HCT116 (cell line): ENCODE data around the gene DCP1A. TPM values are rescaled to one million over a fixed set of nuclear protein-coding genes. Genes with fewer than 3 reads are reported as not detected.
A peak's percentile ranks its signal among the peaks of the same experiment; 100 is the strongest.

ENCODE experiments used
- ATAC-seq: fragments of 200-7000 bp; cut with Tn5 transposase; 2 replicates; pipeline ENCODE4 v1.9.1; 2020; ENCODE audit warnings: mild to moderate bottlenecking, moderate library complexity
- BruUV-seq: library from RNA; stranded (reverse); fragments of 400-500 nt; replicated peaks from 2 replicates; lab custom pipeline; 2021; lab: Mats Ljungman, UMichigan
- CTCF ChIA-PET: fragments of 300-600 bp; sonication (Branson Sonifier 250); formaldehyde crosslinking; loops from one replicate; lab custom pipeline; 2021; ENCODE audit warnings: antibody characterized with exemption; lab: Charles Lee
- POLR2A ChIA-PET: fragments of 300-600, 350-600 bp; sonication (Branson Sonifier 250); formaldehyde crosslinking; loops from one replicate; lab custom pipeline; 2021; ENCODE audit warnings: antibody characterized with exemption; lab: Charles Lee
- RAD21 ChIA-PET, 2 experiments: fragments of 300-600 bp; sonication (Branson Sonifier 250); formaldehyde crosslinking; loops; one replicate each; lab custom pipeline; 2023; ENCODE audit warnings: low total read pairs in 2 of 2; ENCODE audit not compliant: uncharacterized antibody in 2 of 2, unreplicated experiment in 2 of 2, low non-redundant PET in 1 of 2; lab: Charles Lee
- DNase-seq: peaks from one replicate; pipeline ENCODE4 v3.0.0-alpha.2; 2010; ENCODE audit warnings: low read depth, low spot score
- H2AFZ ChIP-seq: fragments of 200-600 bp; shearing (Covaris generic), sonication (generic); 2 replicates; pipeline ENCODE4 v1.6.1; 2017; ENCODE audit warnings: low read depth, mixed run types, mixed read lengths, antibody characterized with exemption, low read length; ENCODE audit not compliant: poor library complexity, severe bottlenecking
- H3K27ac ChIP-seq: 2 replicates; pipeline ENCODE4 v1.5.1; 2012; ENCODE audit warnings: low read depth, low read length
- H3K27me3 ChIP-seq: fragments of 200-600 bp; sonication (generic); 2 replicates; pipeline ENCODE4 v1.6.1; 2016; ENCODE audit warnings: mixed run types, low read length, mixed read lengths; ENCODE audit not compliant: insufficient read depth
- H3K36me3 ChIP-seq, 2 experiments: fragments of 200-500 bp in 1 of 2; fragments of 200-600 bp in 1 of 2; sonication (Bioruptor generic) in 1 of 2; sonication (generic) in 1 of 2; 2 replicates each; pipeline versions ENCODE4 v1.5.1 to v1.6.1; 2014 to 2016; ENCODE audit warnings: low read length in 2 of 2, inconsistent platforms in 1 of 2, mixed read lengths in 1 of 2, mixed run types in 1 of 2; ENCODE audit not compliant: insufficient read depth in 2 of 2, control insufficient read depth in 1 of 2
- H3K4me1 ChIP-seq, 2 experiments: fragments of 200-600 bp in 1 of 2; sonication (generic) in 1 of 2; 2 replicates each; pipeline versions ENCODE4 v1.5.1 to v1.6.1; 2012 to 2017; ENCODE audit warnings: low read length in 2 of 2, inconsistent platforms in 1 of 2, mild to moderate bottlenecking in 1 of 2, mixed read lengths in 1 of 2, mixed run types in 1 of 2, moderate library complexity in 1 of 2; ENCODE audit not compliant: insufficient read depth in 2 of 2, control insufficient read depth in 1 of 2
- H3K4me2 ChIP-seq: fragments of 200-600 bp; sonication (generic); 2 replicates; pipeline ENCODE4 v1.6.1; 2017; ENCODE audit warnings: mixed run types, low read length, mixed read lengths
- H3K4me3 ChIP-seq, 2 experiments: fragments of 200-600 bp in 1 of 2; sonication (generic) in 1 of 2; replicated peaks in 1 of 2; 2 replicates each; pipeline ENCODE4 v1.5.1; 2011 to 2016; ENCODE audit warnings: low read length in 2 of 2, control low read depth in 1 of 2, low read depth in 1 of 2, mild to moderate bottlenecking in 1 of 2, mixed read lengths in 1 of 2, mixed run types in 1 of 2
- H3K79me2 ChIP-seq: fragments of 200-600 bp; sonication (generic); 2 replicates; pipeline ENCODE4 v1.6.1; 2017; ENCODE audit warnings: mild to moderate bottlenecking, mixed run types, low read length, moderate library complexity, mixed read lengths; ENCODE audit not compliant: insufficient read depth
- H3K9ac ChIP-seq: fragments of 200-600 bp; sonication (generic); 2 replicates; pipeline ENCODE4 v1.6.1; 2016; ENCODE audit warnings: low read length, mixed read lengths
- H3K9me2 ChIP-seq: fragments of 200-600 bp; sonication (generic), shearing (Covaris generic); 2 replicates; pipeline ENCODE4 v1.6.1; 2017; ENCODE audit warnings: mixed run types, mild to moderate bottlenecking, moderate library complexity; ENCODE audit not compliant: insufficient read depth
- H3K9me3 ChIP-seq, 2 experiments: fragments of 200-500 bp in 1 of 2; fragments of 200-600 bp in 1 of 2; sonication (Bioruptor generic) in 1 of 2; sonication (generic) in 1 of 2; 2 replicates each; pipeline ENCODE4 v1.6.1; 2014 to 2017; ENCODE audit warnings: low read length in 2 of 2, mixed read lengths in 2 of 2, inconsistent platforms in 1 of 2, low read depth in 1 of 2, mild to moderate bottlenecking in 1 of 2, mixed run types in 1 of 2, moderate library complexity in 1 of 2; ENCODE audit not compliant: control insufficient read depth in 1 of 2, insufficient read depth in 1 of 2
- H4K20me1 ChIP-seq: fragments of 200-600 bp; sonication (generic), shearing (Covaris generic); 2 replicates; pipeline ENCODE4 v1.6.1; 2017; ENCODE audit warnings: mixed run types, mild to moderate bottlenecking, moderate library complexity; ENCODE audit not compliant: insufficient read depth
- ATF3 ChIP-seq: IDR thresholded peaks from 2 replicates; pipeline ENCODE4 v1.6.1; 2012
- CTCF ChIP-seq, 3 experiments: fragments of 200-600 bp in 1 of 3; sonication (generic) in 1 of 3; IDR thresholded peaks in 2 of 3; conservative IDR thresholded peaks in 1 of 3; 2 replicates each; pipeline ENCODE4 v1.5.1; 2012 to 2017; ENCODE audit warnings: low read depth in 2 of 3, low read length in 2 of 3, antibody characterized with exemption in 1 of 3, borderline replicate concordance in 1 of 3, control low read depth in 1 of 3, mild to moderate bottlenecking in 1 of 3, mixed read lengths in 1 of 3, mixed run types in 1 of 3, moderate library complexity in 1 of 3; ENCODE audit not compliant: insufficient read depth in 1 of 3
- EGR1 ChIP-seq: IDR thresholded peaks from 2 replicates; pipeline ENCODE4 v1.6.1; 2012; ENCODE audit warnings: low read depth
- ELF1 ChIP-seq: IDR thresholded peaks from 2 replicates; pipeline ENCODE4 v1.6.1; 2012; ENCODE audit warnings: low read depth, borderline replicate concordance
- EZH2phosphoT487 ChIP-seq: fragments of 200-600 bp; IDR thresholded peaks from 2 replicates; pipeline ENCODE4 v1.6.1; 2018; ENCODE audit warnings: antibody characterized with exemption, borderline replicate concordance
- JUND ChIP-seq: IDR thresholded peaks from 2 replicates; pipeline ENCODE4 v1.6.1; 2012
- MAX ChIP-seq: IDR thresholded peaks from 2 replicates; pipeline ENCODE4 v1.6.1; 2012
- POLR2A ChIP-seq: IDR thresholded peaks from 2 replicates; pipeline ENCODE4 v1.7.0; 2011; ENCODE audit warnings: borderline replicate concordance; ENCODE audit not compliant: insufficient read depth, insufficient read length; ENCODE audit errors: extremely low read depth
- POLR2AphosphoS5 ChIP-seq: IDR thresholded peaks from 2 replicates; pipeline ENCODE4 v1.6.1; 2011; ENCODE audit warnings: mild to moderate bottlenecking, low read depth, low read length, moderate library complexity
- RAD21 ChIP-seq: IDR thresholded peaks from 2 replicates; pipeline ENCODE4 v1.6.1; 2012; ENCODE audit warnings: low read depth, mild to moderate bottlenecking
- SIN3A ChIP-seq: IDR thresholded peaks from 2 replicates; pipeline ENCODE4 v1.6.1; 2012; ENCODE audit warnings: low read depth
- ZBTB33 ChIP-seq: IDR thresholded peaks from 2 replicates; pipeline ENCODE4 v1.6.1; 2011; ENCODE audit warnings: mild to moderate bottlenecking, low read length, moderate library complexity; ENCODE audit not compliant: insufficient replicate concordance; ENCODE audit errors: extremely low read depth
- ZFX ChIP-seq: fragments of 450-650 bp; IDR thresholded peaks from 2 replicates; pipeline ENCODE4 v1.6.1; 2017
- ZNF274 ChIP-seq: fragments of 200-500 bp; sonication (Bioruptor generic); IDR thresholded peaks from 2 replicates; pipeline ENCODE4 v1.6.1; 2014; ENCODE audit warnings: mild to moderate bottlenecking, low read depth, low read length, inconsistent platforms
- intact Hi-C: fragments of 100-400 bp; cut with micrococcal nuclease; formaldehyde crosslinking; loops from 2 replicates; pipeline ENCODE4 v1.10.0; 2022
- total RNA-seq: library from RNA; stranded (reverse); gene quantifications from one replicate; pipeline ENCODE4 v1.2.1, GENCODE V29; 2021; ENCODE audit not compliant: unreplicated experiment

The DCP1A gene
- total RNA-seq, 1 experiment from 2014 or later: 33.2 TPM

GRCh38 chr3:53354945-53355498 is 7.7 kb upstream of the DCP1A start:
- H3K4me1 ChIP-seq: peaks cover 6 to 15% of the 10 kb centered on the region in 2 experiments
- no peak for DNase-seq
- no peaks in the 10 kb centered on the region for H3K27me3 ChIP-seq
- H3K79me2 ChIP-seq: no peaks in the 10 kb centered on the region
- no peaks in the 10 kb centered on the region for H3K9me3 ChIP-seq
- no TSS peak for BruUV-seq
- RAD21 ChIA-PET: no interaction called here
- intact Hi-C loops: loop anchor here (10.0 kb wide), 1 partner anchor 540 kb away; the partner anchor contains the start of gene SELENOK
- H3K27ac ChIP-seq: no peak overlapping the region
- no peak for ATAC-seq
- H3K36me3 ChIP-seq: no peaks in the 10 kb centered on the region
- H2AFZ ChIP-seq: peak overlapping the region; percentile 83
- H3K9me2 ChIP-seq: no peaks in the 10 kb centered on the region
- POLR2A ChIA-PET: no interaction called here
- CTCF ChIA-PET: no interaction called here
- H3K4me3 ChIP-seq: no peak overlapping the region
- H4K20me1 ChIP-seq: no peaks in the 10 kb centered on the region
- TF ChIP-seq SIN3A (no peak), ZFX (no peak), ATF3 (no peak), POLR2A (no peak), RAD21 (no peak), ZNF274 (no peak), CTCF (IDR thresholded peaks at IDR 0.05 in 2 of 3, conservative IDR thresholded peaks at IDR 0.05 in 1 of 3; ENCODE audit: borderline replicate concordance in 1 of 3, insufficient read depth in 1 of 3, low read depth in 2 of 3, low read length in 2 of 3) (no peak), EGR1 (no peak), JUND (no peak), EZH2phosphoT487 (no peak), POLR2AphosphoS5 (no peak), MAX (no peak), ZBTB33 (no peak), ELF1 (no peak)
- no peak overlapping the region for H3K9ac ChIP-seq
- no peak overlapping the region for H3K4me2 ChIP-seq
